Measurements from ENCODE around the gene KCNIP1. TPM values are rescaled to one million over a fixed set of nuclear protein-coding genes. Genes with fewer than 3 reads are reported as not detected.

Gene KCNIP1
- polyA plus RNA-seq, 1 donor from 2014 or later = 13.8 TPM

DNA sequence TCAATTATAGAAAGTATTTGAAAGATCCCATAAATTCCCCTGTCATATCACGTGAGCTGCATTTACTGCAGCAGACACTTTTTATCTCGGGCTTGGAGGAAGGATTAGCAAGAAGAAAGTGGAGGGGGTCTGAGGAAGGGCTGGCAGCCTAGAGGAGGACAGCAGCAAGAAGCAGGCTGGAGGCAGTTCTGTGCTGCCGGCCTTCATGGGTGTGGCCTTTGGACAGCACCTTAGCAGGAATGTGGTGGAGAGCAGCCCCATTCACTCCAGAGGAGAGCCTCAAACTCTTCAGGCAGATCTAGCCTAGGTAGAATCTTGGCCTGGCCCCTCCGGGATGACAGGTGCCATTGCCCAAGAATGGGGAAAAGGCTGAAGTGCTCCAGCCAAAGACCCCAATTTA lies 189.9 kb downstream of the KCNIP1 start:
- Histone ChIP-seq H3K27ac (ENCODE audit: low read length) (no peak overlapping the region), H3K79me2 (replicated peaks; ENCODE audit: insufficient read depth, low read length) (no peaks in the 10 kb centered on the region), H3K27me3 (ENCODE audit: insufficient read depth, low read depth, low read length) (no peaks in the 10 kb centered on the region), H3K4me3 (ENCODE audit: low read length) (no peak overlapping the region), H4K20me1 (ENCODE audit: insufficient read depth) (no peaks in the 10 kb centered on the region), H3K36me3 (ENCODE audit: insufficient read depth, low read length) (no peaks in the 10 kb centered on the region), H2AFZ (ENCODE audit: low read depth, low read length) (no peak overlapping the region), H3K4me2 (ENCODE audit: low read length) (no peak overlapping the region), H3K9ac (ENCODE audit: low read length) (no peak overlapping the region), H3F3A (ENCODE audit: insufficient read depth, low read length, poor library complexity, severe bottlenecking) (no peaks in the 10 kb centered on the region), H3K9me3 (ENCODE audit: low read length) (no peaks in the 10 kb centered on the region), H3K9me2 (ENCODE audit: insufficient read depth, low read length) (no peaks in the 10 kb centered on the region)
- TF ChIP-seq MXI1 (conservative IDR thresholded peaks at IDR 0.05; ENCODE audit: poor library complexity, severe bottlenecking) (no peak), POLR2AphosphoS5 (IDR thresholded peaks at IDR 0.05) (no peak), EP300 (conservative IDR thresholded peaks at IDR 0.05; ENCODE audit: poor library complexity, severe bottlenecking) (no peak), SMC3 (conservative IDR thresholded peaks at IDR 0.05; ENCODE audit: poor library complexity) (no peak), REST (IDR thresholded peaks at IDR 0.05; ENCODE audit: borderline replicate concordance) (no peak), CTCF (IDR thresholded peaks at IDR 0.05; ENCODE audit: poor library complexity, severe bottlenecking) (no peak)

DNA sequence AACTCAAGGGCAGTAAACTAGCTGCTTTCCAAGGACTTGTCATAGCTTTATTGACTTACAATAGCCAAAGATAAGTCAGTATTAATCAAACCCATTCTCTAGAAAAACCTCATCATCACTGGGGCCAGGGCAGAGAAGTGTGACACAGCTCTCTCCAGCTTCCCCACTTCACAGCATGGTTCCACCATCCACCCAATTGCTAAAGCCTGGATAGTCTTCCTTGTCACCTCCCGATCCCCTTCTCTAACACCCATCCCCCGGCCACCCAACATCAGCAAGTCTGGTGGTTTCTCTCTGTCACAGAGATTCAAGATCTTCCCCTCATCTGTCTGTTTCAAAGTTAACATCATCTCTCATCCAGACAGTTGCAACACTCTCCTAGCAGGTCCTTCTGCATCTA lies 191.1 kb downstream of the KCNIP1 start:
- Histone ChIP-seq H4K20me1 (ENCODE audit: insufficient read depth) (no peaks in the 10 kb centered on the region), H3K9me3 (ENCODE audit: low read length) (no peaks in the 10 kb centered on the region), H3K79me2 (replicated peaks; ENCODE audit: insufficient read depth, low read length) (no peaks in the 10 kb centered on the region), H3K4me2 (ENCODE audit: low read length) (no peak overlapping the region), H3K9ac (ENCODE audit: low read length) (no peak overlapping the region), H3K27me3 (ENCODE audit: insufficient read depth, low read depth, low read length) (no peaks in the 10 kb centered on the region), H3K36me3 (ENCODE audit: insufficient read depth, low read length) (no peaks in the 10 kb centered on the region), H3K27ac (ENCODE audit: low read length) (no peak overlapping the region), H3K9me2 (ENCODE audit: insufficient read depth, low read length) (no peaks in the 10 kb centered on the region), H2AFZ (ENCODE audit: low read depth, low read length) (no peak overlapping the region), H3K4me3 (ENCODE audit: low read length) (no peak overlapping the region), H3F3A (ENCODE audit: insufficient read depth, low read length, poor library complexity, severe bottlenecking) (no peaks in the 10 kb centered on the region)
- TF ChIP-seq EP300 (conservative IDR thresholded peaks at IDR 0.05; ENCODE audit: poor library complexity, severe bottlenecking) (no peak), RAD21 (conservative IDR thresholded peaks at IDR 0.05) (no peak), REST (IDR thresholded peaks at IDR 0.05; ENCODE audit: borderline replicate concordance) (no peak), TAF1 (IDR thresholded peaks at IDR 0.05; ENCODE audit: low read depth) (no peak), POLR2AphosphoS5 (IDR thresholded peaks at IDR 0.05) (no peak), CTCF (IDR thresholded peaks at IDR 0.05; ENCODE audit: poor library complexity, severe bottlenecking) (no peak), EZH2 (IDR thresholded peaks at IDR 0.05; ENCODE audit: borderline replicate concordance, insufficient read depth, low read length, poor library complexity, severe bottlenecking) (no peak), MXI1 (conservative IDR thresholded peaks at IDR 0.05; ENCODE audit: poor library complexity, severe bottlenecking) (no peak), SMC3 (conservative IDR thresholded peaks at IDR 0.05; ENCODE audit: poor library complexity) (no peak)
